Esophagus squamous epithelium (tissue), 5 donors: Measurements from ENCODE around the gene PARD3. TPM values are rescaled to one million over a fixed set of nuclear protein-coding genes. Genes with fewer than 3 reads are reported as not detected.

Experiments
- DNase-seq: peaks from one replicate; lab custom pipeline; 2025; lab: John Stamatoyannopoulos, UW
- H3K27ac ChIP-seq, 4 donors: fragments of 200-600 bp; sonication (generic); one replicate each; pipeline ENCODE4 v1.5.1; 2016 to 2019; ENCODE audit warnings: mild to moderate bottlenecking in 1 of 4
- H3K27me3 ChIP-seq, 4 donors: fragments of 200-600 bp; sonication (generic); 1 replicate in 3 of 4; 2 replicates in 1 of 4; pipeline versions ENCODE4 v1.5.1 to v1.6.0; 2017 to 2021; ENCODE audit warnings: antibody characterized with exemption in 1 of 4
- H3K36me3 ChIP-seq, 3 donors: fragments of 200-600 bp; sonication (generic); one replicate each; pipeline ENCODE4 v1.5.1; 2016 to 2019
- H3K4me1 ChIP-seq, 3 donors: fragments of 200-600 bp; sonication (generic); one replicate each; pipeline ENCODE4 v1.5.1; 2017 to 2019
- H3K4me3 ChIP-seq, 4 donors: fragments of 200-600 bp; sonication (generic); 1 replicate in 3 of 4; 2 replicates in 1 of 4; pipeline ENCODE4 v1.5.1; 2016 to 2019; ENCODE audit warnings: mild to moderate bottlenecking in 2 of 4, moderate library complexity in 1 of 4
- H3K9me3 ChIP-seq, 3 donors: fragments of 200-600 bp; sonication (generic); one replicate each; pipeline ENCODE4 v1.5.1; 2016 to 2019
- POLR2A ChIP-seq, 4 donors: fragments of 450-650 bp; IDR thresholded peaks; one replicate each; pipeline ENCODE4 v1.6.1; 2017; ENCODE audit warnings: antibody characterized with exemption in 4 of 4, mild to moderate bottlenecking in 4 of 4, moderate library complexity in 3 of 4
- whole genome bisulfite sequencing, 2 donors: methylation state at CpG; one replicate each; pipeline ENCODE4 v1.1.5; 2018; 5-methylcytosine and 5-hydroxymethylcytosine counted together
- intact Hi-C: fragments of 100-400 bp; cut with DNase I; formaldehyde crosslinking; loops from one replicate; pipeline ENCODE4 v1.15.0; 2022
- total RNA-seq, 4 donors: library from RNA; depleted of rRNA; stranded (reverse); fragments of >200 nt; gene quantifications; one replicate each; pipeline ENCODE4 v1.1.0, GENCODE V29; 2016
- TF ChIP-seq, protein P1 (sequence below), 6 experiments: fragments of 450-650 bp in 4 of 6; fragments of 200-600 bp in 2 of 6; sonication (generic) in 2 of 6; IDR thresholded peaks; one replicate each; pipeline ENCODE4 v1.5.1; 2016 to 2019; ENCODE audit warnings: antibody characterized with exemption in 6 of 6, mild to moderate bottlenecking in 4 of 6, moderate library complexity in 4 of 6
- donor health status: DM: yes; HTN: yes; CAD: no.

The PARD3 gene
- total RNA-seq, 4 donors from 2014 or later = 57.3 to 114 (median 81.7) TPM

DNA sequence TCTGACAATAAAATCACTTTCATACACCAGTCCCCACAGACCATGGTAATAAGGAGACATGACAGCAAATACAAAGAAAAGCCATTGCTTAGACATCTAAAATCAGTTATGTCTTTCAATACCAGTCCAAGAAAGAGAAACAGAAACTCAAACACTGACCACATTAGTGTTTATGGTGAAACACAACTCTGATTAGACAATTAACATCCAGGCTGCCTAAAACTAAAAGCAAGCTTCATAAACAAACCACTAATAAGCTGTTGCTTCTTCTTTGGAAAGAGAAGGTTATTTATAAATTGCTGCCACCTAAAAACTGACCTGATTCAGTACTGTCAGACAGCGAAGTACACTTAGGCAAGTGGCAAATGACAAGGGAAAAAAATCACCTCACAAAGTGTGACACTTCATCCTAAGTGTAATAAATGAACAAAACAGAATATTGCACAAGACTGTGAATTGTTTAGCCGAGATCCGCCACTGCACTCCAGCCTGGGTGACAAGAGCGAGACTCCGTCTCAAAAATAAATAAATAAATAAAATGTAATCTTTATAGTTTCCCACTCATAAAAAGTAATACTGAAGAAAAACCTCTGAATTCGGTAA, 277.4 kb downstream of the PARD3 start:
- Histone ChIP-seq H3K36me3 (peaks cover 0 to 5% (median 0%) of the 10 kb centered on the region in 3 donors), H3K27ac (peak overlapping the region in 1 of 4 donors; percentile 29), H3K27me3 (no peaks in the 10 kb centered on the region), H3K4me3 (no peak overlapping the region), H3K9me3 (no peaks in the 10 kb centered on the region), H3K4me1 (peaks cover 0 to 28% (median 0%) of the 10 kb centered on the region in 3 donors)
- no peak for DNase-seq
- intact Hi-C loops = no loop called here
- TF ChIP-seq POLR2A (IDR thresholded peaks at IDR 0.05) = no peak
- TF ChIP-seq, protein P1, sequence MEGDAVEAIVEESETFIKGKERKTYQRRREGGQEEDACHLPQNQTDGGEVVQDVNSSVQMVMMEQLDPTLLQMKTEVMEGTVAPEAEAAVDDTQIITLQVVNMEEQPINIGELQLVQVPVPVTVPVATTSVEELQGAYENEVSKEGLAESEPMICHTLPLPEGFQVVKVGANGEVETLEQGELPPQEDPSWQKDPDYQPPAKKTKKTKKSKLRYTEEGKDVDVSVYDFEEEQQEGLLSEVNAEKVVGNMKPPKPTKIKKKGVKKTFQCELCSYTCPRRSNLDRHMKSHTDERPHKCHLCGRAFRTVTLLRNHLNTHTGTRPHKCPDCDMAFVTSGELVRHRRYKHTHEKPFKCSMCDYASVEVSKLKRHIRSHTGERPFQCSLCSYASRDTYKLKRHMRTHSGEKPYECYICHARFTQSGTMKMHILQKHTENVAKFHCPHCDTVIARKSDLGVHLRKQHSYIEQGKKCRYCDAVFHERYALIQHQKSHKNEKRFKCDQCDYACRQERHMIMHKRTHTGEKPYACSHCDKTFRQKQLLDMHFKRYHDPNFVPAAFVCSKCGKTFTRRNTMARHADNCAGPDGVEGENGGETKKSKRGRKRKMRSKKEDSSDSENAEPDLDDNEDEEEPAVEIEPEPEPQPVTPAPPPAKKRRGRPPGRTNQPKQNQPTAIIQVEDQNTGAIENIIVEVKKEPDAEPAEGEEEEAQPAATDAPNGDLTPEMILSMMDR (IDR thresholded peaks at IDR 0.05) = no peak
- 81 to 84% methylated on average over 6 of the region's 6 CpGs for WGBS, 2 donors

- TF ChIP-seq POLR2A (IDR thresholded peaks at IDR 0.05) = no peak
- TF ChIP-seq, protein P1 (IDR thresholded peaks at IDR 0.05) = no peak
- no peak overlapping the region for H3K4me3 ChIP-seq
- no peak overlapping the region for H3K27ac ChIP-seq
- H3K4me1 ChIP-seq = peaks cover 0 to 28% (median 0%) of the 10 kb centered on the region in 3 donors
- no peaks in the 10 kb centered on the region for H3K36me3 ChIP-seq
- no peak for DNase-seq
- WGBS, 2 donors = 73 to 83% methylated on average over 4 of the region's 4 CpGs
- H3K9me3 ChIP-seq = peaks cover 0 to 5% (median 3%) of the 10 kb centered on the region in 3 donors
- intact Hi-C loops = no loop called here
- no peaks in the 10 kb centered on the region for H3K27me3 ChIP-seq
Measured at GRCh38 chr10:34535872-34536271, 279.2 kb downstream of the PARD3 start.

DNA sequence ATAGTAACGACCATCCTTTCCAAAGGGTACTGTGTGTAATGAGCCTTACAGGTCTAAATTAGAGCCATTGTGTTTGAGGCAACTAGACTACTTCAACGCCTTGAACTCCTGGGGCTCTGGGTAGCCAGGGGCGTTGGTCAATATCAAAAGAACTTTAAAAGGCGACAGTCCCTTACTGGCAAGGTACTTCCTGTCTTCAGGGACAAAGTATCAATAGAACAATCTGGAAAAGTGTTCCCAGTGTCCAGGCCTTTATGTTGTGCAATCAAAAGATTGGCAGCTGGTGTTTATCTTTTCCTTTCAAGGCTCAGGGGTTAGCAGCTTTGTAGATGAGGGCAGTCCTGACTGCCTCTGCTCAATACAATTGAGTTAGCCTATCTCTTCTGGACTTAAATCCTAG, 284.3 kb downstream of the PARD3 start:
- TF ChIP-seq, protein P1 (IDR thresholded peaks at IDR 0.05) = no peak
- TF ChIP-seq POLR2A (IDR thresholded peaks at IDR 0.05) = no peak
- Histone ChIP-seq H3K27ac (no peak overlapping the region), H3K27me3 (no peaks in the 10 kb centered on the region), H3K36me3 (no peaks in the 10 kb centered on the region), H3K4me1 (peaks cover 0 to 29% (median 12%) of the 10 kb centered on the region in 3 donors), H3K9me3 (peaks cover 0 to 7% (median 5%) of the 10 kb centered on the region in 3 donors), H3K4me3 (no peak overlapping the region)
- intact Hi-C loops = no loop called here
- 76 to 88% methylated on average over 2 to 3 of the region's 4 CpGs for WGBS, 2 donors
- DNase-seq = no peak

- H3K36me3 ChIP-seq = no peaks in the 10 kb centered on the region
- no peak for DNase-seq
- peaks cover 0 to 29% (median 12%) of the 10 kb centered on the region in 3 donors for H3K4me1 ChIP-seq
- intact Hi-C loops = no loop called here
- no peak for TF ChIP-seq POLR2A (IDR thresholded peaks at IDR 0.05)
- TF ChIP-seq, protein P1 (IDR thresholded peaks at IDR 0.05) = no peak
- no peak overlapping the region for H3K4me3 ChIP-seq
- H3K27me3 ChIP-seq = no peaks in the 10 kb centered on the region
- WGBS, 2 donors = 23 to 37% methylated on average over 3 of the region's 3 CpGs
- H3K27ac ChIP-seq = no peak overlapping the region
- H3K9me3 ChIP-seq = peaks cover 0 to 7% (median 5%) of the 10 kb centered on the region in 3 donors
Measured at GRCh38 chr10:34528320-34528719, 286.8 kb downstream of the PARD3 start.
